Adipose tissue (tissue), 3 donors: ENCODE results near the gene SYT6. TPM values are rescaled to one million over a fixed set of nuclear protein-coding genes. Genes with fewer than 3 reads are reported as not detected.
"Not testable (repeated sequence)": the region's sequence is repeated elsewhere in the genome, so short reads cannot be mapped to it uniquely, and the experiment has no call there.

Experiments
- H3K27ac ChIP-seq: one replicate; pipeline ENCODE4 v1.5.1; 2013; ENCODE audit warnings: low read depth, low read length
- WGBS, 3 donors: extraction: QIAGEN DNeasy Blood & Tissue Kit; methylation state at CpG; one replicate each; pipeline ENCODE4 v1.1.7; 2013; 5-methylcytosine and 5-hydroxymethylcytosine counted together
- polyA plus RNA-seq, 3 donors: library from polyadenylated mRNA; stranded (reverse); fragments of 200-250 nt; gene quantifications; one replicate each; pipeline ENCODE4 v1.2.3, GENCODE V29; 2013
- donor health status: healthy with polysubstance abuse.
- donor health status: Bipolar disorder and iron deficiency.
- donor health status: healthy.

SYT6 gene
- polyA plus RNA-seq, 3 donors, result 0.01 to 1.7 (median 0.11) TPM

DNA sequence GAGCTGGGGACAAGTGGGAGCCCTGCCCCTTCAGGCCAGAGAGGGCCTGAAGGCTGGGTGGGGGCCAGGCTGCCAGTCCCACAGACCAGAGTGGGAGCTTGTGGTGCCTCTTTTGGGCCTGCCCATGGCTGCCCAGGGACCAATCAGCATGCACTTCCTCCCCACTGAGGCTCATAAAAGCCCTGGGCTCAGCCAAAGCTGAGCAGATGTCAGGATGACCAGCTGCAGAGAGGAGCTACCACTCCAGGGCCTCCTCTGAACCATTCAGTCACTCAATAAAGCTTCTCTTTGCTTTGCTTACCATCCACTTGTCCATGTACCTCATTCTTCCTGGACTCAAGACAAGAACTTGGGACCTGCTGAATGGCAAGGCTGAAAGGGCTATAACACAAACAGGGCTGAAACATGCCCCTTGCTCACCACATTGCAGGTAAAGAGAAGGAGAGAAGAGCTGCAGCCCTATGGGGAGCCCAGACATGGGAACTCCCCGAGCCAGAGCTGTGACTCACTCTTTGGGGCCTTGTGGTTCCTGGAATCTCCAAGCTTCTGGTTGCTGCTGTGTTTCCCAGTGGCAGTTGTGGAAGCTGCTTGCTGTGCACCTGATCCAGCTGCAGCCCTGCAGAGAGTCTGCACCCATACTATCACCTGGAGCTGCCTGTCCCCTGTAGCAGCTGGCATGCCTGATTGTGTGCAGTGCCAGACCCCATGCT lies 92.4 kb downstream of the SYT6 start:
- WGBS, 3 donors, result 67 to 85% (median 77%) methylated on average over 1 of the region's 1 CpG
- no peak overlapping the region for H3K27ac ChIP-seq

DNA sequence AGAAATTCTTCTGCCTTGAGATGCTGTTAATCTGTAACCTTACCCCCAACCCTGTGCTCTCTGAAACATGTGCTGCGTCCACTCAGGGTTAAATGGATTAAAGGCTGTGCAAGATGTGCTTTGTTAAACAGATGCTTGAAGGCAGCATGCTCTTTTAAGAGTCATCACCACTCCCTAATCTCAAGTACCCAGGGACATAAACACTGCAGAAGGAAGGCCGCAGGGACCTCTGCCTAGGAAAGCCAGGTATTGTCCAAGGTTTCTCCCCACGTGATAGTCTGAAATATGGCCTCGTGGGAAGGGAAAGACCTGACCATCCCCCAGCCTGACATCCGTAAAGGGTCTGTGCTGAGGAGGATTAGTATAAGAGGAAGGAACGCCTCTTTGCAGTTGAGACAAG lies 95.4 kb downstream of the SYT6 start:
- H3K27ac ChIP-seq, result not testable (repeated sequence)
- 38 to 53% (median 45%) methylated on average over 5 to 6 of the region's 6 CpGs for WGBS, 3 donors

DNA sequence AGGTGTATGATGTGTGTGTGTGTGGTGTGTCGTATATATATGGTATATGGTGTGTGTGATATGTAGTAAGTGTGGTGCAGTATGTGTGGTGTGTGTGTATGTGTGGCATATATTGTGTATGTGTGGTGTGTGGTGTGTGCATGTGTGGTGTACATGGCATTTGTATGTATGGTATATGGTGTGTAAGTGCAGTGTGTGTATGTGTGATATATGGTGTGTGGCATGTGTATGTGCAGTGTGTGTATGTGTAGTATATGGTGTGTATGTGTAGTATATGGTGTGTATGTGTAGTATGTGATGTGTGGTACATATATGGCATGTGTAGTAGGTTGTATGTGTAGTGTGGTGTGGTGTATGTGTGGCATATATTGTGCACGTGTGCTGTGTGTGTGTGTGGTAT lies 99.5 kb downstream of the SYT6 start:
- WGBS, 3 donors, result 90 to 95% (median 92%) methylated on average over 2 of the region's 2 CpGs

DNA sequence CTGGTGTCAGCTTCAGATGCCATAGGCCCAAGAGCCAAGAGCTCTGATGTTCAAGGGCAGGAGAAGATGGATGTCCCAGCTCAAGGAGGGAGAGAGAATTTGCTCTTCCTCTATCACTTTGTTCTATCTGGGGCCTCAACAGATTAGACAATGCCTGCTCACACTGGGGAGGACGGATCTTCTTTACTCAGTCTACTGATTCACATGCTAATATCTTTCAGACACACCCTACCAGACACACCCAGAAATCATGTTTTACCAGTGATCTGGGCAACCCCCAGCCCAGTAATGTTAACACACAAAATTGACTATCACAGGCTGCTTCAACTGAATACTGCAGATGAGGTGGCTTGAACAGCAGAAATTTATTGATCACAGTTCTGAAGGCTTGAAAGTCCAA lies 105.4 kb downstream of the SYT6 start:
- WGBS, 3 donors, result 79 to 88% (median 84%) methylated on average over 1 of the region's 1 CpG

More for the DNA sequence above, 99.5 kb downstream of the SYT6 start:
- no peak overlapping the region for H3K27ac ChIP-seq

DNA sequence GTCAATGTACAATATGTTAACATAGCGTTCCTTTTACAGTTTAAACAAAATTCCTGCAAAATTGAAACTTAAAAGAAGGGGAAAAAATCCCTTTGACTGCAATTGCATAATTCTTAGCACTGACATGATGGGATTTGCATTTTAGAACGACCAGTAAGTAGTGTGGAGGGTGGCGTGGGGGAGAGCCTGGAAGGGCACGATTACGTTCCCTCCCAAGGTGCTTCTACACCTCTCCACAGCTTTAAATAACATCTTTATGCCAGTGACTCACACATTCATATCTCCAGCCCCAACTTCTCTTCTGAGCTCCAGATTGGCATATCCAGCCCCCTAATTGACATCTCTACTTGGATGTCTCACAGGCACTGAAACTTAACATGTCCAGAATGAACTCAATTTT lies 110.1 kb downstream of the SYT6 start:
- 55 to 68% (median 60%) methylated on average over 5 of the region's 5 CpGs for WGBS, 3 donors
- H3K27ac ChIP-seq, result no peak overlapping the region

More for the DNA sequence above, 105.4 kb downstream of the SYT6 start:
- no peak overlapping the region for H3K27ac ChIP-seq

DNA sequence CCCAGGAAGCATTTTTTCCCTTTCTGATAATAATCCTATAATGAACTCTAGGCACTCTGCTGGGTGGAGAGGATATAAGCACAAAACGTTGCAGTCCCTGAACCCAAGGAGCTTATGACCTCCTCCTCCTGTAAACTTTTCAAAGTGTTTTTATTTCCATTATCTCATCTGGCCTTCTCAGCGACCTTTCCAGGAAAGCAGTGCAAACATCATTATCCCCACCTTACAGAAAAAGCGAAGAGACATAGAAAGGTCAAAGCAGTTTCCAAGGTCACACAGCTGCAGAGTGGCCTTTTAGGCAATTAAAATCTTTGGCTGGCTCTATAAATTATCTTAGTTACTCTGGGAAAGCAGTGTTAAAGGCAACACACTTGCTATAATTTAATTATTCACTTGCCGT lies 110.6 kb downstream of the SYT6 start:
- H3K27ac ChIP-seq, result no peak overlapping the region
- 31 to 53% (median 41%) methylated on average over 4 of the region's 4 CpGs for WGBS, 3 donors

DNA sequence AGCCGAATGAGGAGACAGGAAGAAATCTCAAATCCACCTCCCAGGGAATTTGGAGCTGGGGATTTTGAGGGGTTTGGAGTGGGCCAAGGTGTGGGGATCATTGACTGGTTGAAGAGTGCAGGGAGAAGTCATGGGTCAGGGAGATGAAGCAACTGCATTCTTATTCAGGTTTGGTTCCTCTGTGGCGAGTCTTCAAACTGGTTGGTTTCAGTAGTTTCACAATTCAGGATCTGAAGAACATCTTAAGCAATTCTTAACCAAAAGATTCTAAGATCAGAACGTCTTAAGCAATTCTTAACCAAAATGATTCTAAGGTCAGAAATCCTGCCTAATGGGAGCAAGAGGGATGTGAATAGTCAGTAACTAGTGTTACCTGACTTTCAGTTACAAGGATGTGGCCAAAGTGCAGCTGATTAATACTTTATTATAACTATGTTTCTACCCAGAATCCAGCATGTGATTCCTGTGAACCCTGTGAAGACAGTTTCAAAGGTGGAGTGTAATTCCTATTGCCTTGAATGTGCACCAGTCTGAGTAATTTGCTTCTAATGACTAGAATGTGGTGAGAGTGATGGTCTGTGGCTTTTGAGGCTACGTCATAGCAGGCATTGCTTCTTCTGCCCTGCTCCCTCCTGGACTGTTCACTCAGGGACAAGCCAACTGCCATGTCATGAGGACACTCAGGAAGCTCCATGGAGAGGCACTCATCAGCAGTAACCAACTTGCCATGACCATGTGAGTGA lies 113.2 kb downstream of the SYT6 start:
- 40 to 57% (median 40%) methylated on average over 4 of the region's 4 CpGs for WGBS, 3 donors
- H3K27ac ChIP-seq, result no peak overlapping the region

Other genes with a start within 250 kb of the SYT6 start
- gene AP4B1, start 249.1 kb downstream of the SYT6 start, polyA plus RNA-seq, result 10 to 100 TPM in 2 of 3 donors, 1 to 10 TPM in 1; 7.2 to 10.6 (median 10.2) TPM
- 1 to 10 TPM; 1.2 to 2.6 (median 1.7) TPM for gene DCLRE1B, start 248.5 kb downstream of the SYT6 start, polyA plus RNA-seq
- gene HIPK1, start 224.5 kb downstream of the SYT6 start, polyA plus RNA-seq, result 10 to 100 TPM in 2 of 3 donors, 1 to 10 TPM in 1; 8.4 to 24.7 (median 15.7) TPM
- 100 to 1,000 TPM in 1 of 3 donors, 10 to 100 TPM in 2; 15.7 to 139 (median 59.0) TPM for gene OLFML3, start 174.4 kb downstream of the SYT6 start, polyA plus RNA-seq